Epithelial cell of esophagus (primary cell): ENCODE results near the gene ZNF14.
"Not testable (repeated sequence)": the region's sequence is repeated elsewhere in the genome, so short reads cannot be mapped to it uniquely, and the experiment has no call there.

ENCODE experiments used
- DNase-seq: peaks from one replicate; pipeline ENCODE4 v3.0.0; 2010; ENCODE audit warnings: low read depth
- H3K4me3 ChIP-seq: 2 replicates; pipeline ENCODE4 v1.5.1; 2011; ENCODE audit warnings: mild to moderate bottlenecking, low read length, control low read depth
- TF ChIP-seq, protein P1 (sequence below): IDR thresholded peaks from 2 replicates; pipeline ENCODE4 v1.5.1; 2011; ENCODE audit warnings: low read depth, mild to moderate bottlenecking, low read length, control low read depth, inconsistent platforms; ENCODE audit not compliant: insufficient read depth; ENCODE audit errors: missing control alignments

The ZNF14 gene

DNA sequence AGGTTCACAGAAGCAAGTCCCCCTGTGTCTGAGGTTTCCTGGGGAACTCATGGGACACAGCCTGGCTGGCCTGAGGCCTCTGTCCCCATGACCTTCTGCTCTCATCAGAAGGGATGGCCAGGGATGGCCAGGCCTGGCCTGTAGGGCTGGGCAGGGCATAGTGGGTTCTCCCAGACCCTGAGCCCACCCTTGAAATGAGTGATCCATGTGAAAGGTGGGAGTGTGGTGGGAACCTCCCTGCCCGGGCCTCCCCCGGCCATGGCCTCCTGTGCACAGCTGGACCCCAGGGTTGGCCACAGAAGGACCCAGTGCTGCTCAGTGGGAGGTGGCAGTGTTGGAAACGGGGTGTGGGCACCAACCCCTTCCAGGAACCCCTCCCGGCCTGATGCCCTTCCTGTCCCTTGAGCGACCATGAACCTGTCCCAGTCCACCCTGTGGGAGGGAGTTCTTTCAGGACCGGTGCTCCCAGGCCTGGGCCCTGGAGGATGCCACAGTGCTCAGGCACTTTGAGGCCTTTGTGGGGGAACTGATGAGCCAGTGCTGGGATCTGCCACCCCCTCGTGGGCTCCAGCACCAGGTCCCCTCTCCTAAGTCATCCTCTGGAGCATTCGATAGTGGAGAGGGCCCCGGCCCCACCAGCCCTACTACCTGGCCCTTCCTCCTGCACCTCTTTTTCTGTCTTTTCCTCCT is 15.5 kb upstream of the ZNF14 start:
- TF ChIP-seq, protein P1, sequence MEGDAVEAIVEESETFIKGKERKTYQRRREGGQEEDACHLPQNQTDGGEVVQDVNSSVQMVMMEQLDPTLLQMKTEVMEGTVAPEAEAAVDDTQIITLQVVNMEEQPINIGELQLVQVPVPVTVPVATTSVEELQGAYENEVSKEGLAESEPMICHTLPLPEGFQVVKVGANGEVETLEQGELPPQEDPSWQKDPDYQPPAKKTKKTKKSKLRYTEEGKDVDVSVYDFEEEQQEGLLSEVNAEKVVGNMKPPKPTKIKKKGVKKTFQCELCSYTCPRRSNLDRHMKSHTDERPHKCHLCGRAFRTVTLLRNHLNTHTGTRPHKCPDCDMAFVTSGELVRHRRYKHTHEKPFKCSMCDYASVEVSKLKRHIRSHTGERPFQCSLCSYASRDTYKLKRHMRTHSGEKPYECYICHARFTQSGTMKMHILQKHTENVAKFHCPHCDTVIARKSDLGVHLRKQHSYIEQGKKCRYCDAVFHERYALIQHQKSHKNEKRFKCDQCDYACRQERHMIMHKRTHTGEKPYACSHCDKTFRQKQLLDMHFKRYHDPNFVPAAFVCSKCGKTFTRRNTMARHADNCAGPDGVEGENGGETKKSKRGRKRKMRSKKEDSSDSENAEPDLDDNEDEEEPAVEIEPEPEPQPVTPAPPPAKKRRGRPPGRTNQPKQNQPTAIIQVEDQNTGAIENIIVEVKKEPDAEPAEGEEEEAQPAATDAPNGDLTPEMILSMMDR, result no peak
- no peak overlapping the region for H3K4me3 ChIP-seq

DNA sequence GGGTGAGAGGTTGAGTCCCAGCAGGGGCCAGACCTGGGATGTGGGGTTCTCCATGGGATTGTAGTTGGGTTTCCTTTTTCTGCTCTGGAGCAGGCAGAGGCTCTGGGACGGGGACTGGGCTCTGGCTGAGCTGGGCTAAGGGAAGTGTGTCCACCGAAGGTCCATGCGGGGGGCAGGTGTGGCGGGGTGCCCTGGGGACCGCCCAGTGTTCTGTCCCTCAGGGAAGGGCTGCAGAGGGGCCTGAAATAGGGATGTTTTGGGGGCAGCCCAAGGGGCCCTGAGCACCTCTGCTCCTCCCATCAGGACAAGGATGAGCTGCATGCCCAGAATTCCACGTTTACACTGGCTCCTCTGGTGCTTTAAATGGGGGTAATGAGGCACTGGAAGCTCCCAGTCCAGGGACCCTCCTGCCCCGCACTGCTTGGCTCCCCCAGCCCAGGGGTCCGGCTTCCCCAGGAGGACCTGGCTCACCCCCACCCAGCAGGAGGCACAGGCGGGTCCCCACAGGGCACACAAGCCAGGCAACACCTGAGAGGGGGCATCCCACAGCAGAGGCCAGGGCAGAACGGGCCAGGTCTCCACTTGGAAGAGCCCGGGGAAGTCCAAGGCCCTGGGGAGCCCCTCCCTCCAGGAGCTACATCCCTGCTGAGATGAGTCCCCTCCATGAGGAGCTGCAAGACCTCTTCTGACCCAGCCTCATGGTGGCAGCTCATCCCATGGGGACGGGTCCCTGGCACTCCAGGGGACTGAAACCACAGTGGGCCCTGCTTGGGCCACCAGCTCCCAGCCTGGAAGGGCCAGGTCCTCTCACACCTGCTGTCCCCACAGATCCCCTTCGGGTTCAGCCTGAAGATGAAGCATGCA is 14.7 kb upstream of the ZNF14 start:
- H3K4me3 ChIP-seq, result no peak overlapping the region
- DNase-seq, result no peak
- TF ChIP-seq, protein P1, result no peak

More for the DNA sequence above, 15.5 kb upstream of the ZNF14 start:
- no peak for DNase-seq

DNA sequence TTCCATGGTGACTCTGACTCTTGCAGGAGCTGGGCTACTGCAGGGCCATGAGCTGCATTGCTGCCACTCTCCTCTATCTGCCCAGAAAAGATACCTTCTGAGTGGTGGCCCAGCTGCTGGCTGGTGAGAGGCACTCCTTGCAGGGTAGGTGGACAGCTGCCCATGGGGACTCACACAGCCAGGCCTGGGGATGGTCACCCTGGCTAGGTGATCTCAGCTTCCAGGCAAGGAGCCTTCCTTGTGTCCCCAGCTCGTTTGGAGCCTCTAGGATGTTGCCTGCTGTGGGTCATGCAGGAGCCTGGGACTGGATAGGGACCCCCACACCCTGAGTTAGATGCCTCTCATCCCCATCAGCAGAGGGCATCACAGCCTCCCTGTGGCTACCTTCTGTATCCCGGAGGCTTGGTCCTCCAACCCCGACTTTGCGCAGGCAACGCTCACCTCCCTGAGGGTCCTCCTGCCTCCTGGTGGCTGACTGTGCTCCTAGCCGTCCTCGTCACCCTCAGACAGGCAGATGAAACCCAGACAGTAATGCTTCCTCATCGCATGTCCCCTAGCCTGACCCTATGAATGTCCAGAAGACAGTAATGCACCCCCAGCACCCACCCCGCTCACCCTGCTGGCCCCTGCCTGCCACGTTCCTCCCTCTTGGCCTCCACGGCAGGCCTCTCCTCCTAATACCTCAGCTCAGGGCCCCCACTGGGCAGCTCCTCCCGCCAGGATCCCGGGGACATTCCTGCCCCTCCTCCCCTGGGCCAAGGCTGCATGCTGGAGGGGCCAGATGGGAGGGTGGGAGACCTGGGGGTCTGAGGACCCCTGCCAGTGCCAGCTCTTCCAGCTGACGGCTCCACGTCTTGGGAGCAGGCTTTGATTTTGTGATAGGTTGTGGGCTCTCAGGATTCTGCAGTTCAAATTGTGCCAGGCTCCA is 13.6 kb upstream of the ZNF14 start:
- TF ChIP-seq, protein P1, result no peak
- no peak overlapping the region for H3K4me3 ChIP-seq
- DNase-seq, result no peak

DNA sequence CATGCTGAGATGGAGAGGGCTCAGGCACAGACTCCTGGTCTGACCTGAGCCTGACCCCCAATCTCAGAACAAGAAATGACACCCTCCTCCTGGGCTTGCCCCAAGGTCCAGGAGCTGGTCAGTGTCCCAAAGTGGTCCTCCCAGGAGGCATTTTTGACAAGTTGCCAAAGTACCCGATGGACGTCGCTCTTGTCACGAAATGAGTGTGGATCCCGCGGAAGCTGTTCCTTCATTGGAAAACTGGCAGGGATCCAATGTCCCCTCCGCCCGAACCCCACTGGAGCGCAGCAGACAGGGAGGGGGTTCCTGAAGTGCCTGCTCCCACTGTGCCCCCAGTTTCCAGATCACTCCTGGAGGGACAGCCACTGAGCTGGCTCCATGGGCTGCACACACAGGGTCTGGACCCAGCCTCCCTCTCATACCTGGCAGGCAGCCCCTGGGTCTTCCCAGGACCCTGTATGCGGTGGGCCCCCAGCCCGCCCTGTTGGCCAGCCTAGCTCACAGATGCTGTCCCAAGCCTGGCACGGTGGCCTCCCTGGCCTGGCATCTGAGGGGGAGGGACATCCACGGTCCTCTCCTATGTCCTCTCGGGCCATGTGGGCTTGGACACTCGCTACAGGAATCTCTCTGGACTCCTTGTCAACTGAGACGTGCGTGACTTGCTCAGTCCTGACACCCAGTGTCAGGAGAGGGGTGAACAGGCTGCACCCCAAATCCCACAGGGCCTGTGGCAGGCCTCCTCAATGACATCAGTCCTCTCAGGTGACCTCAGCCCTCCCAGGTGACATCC is 12.8 kb upstream of the ZNF14 start:
- no peak overlapping the region for H3K4me3 ChIP-seq
- TF ChIP-seq, protein P1, result no peak
- DNase-seq, result no peak

DNA sequence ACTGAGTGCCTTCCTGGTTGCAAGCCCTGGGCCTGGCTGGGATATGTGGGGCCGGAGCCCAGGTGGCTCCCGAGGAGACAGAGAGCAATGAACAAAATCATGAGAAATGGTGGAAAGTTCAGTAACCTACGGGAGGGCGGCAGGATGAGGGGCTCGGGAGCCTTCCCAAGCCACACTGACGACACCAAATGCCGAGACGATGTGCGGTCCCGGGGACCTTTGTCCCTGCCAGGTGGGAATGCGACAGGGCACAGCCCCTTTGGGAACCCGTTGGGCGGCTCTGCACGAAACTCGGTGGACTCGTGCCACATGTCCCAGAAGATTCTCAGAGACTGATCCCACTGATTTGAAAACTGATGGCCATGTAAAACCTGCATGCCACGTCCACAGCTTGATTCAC is 11.7 kb upstream of the ZNF14 start:
- TF ChIP-seq, protein P1, result no peak
- no peak overlapping the region for H3K4me3 ChIP-seq
- no peak for DNase-seq

DNA sequence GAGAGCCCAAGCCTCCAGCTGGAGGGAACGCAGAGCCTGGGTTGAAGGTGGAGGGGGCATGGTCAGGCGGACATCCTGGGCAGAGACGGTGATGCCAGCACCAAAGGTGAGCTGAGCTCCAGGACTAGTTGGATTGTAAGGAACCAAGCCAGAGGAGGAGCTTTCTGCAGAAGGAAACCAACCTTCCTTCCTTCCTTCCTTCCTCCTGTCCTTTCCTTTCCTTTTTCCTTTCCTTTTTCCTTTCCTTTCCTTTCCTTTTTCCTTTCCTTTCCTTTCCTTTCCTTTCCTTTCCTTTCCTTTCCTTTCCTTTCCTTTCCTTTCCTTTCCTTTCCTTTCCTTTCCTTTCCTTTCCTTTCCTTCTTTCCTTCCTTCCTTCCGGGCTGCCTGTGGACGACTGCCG is 11.0 kb upstream of the ZNF14 start:
- H3K4me3 ChIP-seq, DNase-seq: not testable (repeated sequence)
